ENCODE data around the gene SMOC1. TPM values are rescaled to one million over a fixed set of nuclear protein-coding genes. Genes with fewer than 3 reads are reported as not detected.

The SMOC1 gene
- total and polyA plus RNA-seq, 2 donors: 0.19 to 0.71 TPM

DNA sequence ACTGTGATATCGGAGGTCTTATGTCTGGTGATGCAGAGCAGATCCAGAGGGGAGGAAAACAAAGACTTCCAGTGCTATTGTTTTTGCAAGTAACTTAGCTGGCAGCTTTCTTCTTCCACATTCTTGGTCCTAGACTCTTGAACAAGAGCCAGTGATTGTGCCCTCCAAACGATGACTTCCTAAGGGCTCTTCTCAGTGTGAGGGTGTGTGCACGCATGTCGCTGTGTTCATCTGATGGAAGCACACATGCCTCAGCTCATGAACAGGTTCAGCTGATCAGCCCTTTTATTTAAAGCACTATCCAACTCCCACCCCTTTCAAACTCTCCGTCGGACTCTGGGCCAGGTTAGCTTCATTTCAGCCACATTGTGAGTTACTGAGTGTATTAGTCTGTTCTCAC, 59.5 kb downstream of the SMOC1 start:
- DNase-seq (ENCODE audit: low read depth in 6 of 9, low spot score in 9 of 9): no peak
- Histone ChIP-seq H3K4me1 (ENCODE audit: control insufficient read depth in 2 of 2, insufficient read depth in 2 of 2, low read length in 2 of 2) (no peaks in the 10 kb centered on the region), H3K9me3 (ENCODE audit: control insufficient read depth in 2 of 2, insufficient read depth in 1 of 2, low read length in 1 of 2) (no peaks in the 10 kb centered on the region), H3K4me3 (ENCODE audit: low read length in 2 of 2) (no peak overlapping the region), H3K36me3 (ENCODE audit: control insufficient read depth in 2 of 2, insufficient read depth in 2 of 2, low read length in 1 of 2) (no peaks in the 10 kb centered on the region), H3K27me3 (ENCODE audit: control insufficient read depth in 2 of 2, insufficient read depth in 1 of 2, low read length in 1 of 2) (peaks cover 0 to 29% of the 10 kb centered on the region in 2 donors), H3K27ac (ENCODE audit: low read depth in 1 of 2, low read length in 1 of 2) (no peak overlapping the region)
- 93% methylated on average over 6 of the region's 6 CpGs for WGBS

DNA sequence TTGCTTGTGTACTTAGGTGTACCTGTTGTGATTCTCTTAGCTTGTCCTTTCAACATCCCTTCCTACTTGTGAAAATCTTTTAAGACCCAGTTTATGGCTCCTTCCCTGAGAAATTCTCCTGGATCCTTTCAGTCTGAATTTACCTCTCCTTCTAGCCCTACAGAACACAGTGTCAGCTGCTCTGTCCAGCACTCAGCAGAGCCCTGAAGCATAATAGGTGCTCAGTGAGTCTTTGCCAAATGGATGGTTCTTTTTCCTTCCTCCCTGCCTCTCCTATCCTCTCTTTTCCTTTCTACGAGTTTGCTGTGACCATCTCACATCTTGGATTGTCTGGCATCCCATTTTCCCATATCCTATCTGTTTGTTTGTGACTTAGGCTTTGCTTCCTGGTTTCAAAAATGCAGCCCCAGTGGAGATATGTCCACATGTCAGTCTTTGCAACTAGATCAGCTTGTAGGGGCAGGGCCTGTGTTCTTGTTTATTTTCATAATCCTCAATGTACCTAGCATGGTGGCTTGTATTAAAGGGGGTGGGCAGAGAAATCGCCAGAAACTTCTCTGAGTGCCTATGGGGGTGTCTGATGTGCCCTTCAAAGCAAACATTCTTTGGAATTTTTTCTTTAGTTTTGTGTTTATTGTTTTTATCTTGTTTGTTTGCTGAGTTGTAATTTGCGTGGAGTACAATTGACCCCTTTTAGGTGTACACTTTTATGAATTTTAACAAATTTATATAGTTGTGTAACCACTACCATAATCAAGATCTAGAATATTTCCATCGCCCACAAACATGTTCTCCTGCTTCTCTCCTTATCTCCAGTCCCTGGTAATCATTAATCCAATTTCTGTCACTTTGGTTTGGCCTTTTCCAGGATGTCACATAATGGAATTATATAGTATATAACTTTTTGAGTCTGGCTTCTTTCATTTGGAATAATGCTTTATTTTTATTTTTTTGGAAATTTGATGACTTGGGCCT, 62.8 kb downstream of the SMOC1 start:
- Histone ChIP-seq H3K27me3 (ENCODE audit: control insufficient read depth in 2 of 2, insufficient read depth in 1 of 2, low read length in 1 of 2) (peaks cover 0 to 18% of the 10 kb centered on the region in 2 donors), H3K36me3 (ENCODE audit: control insufficient read depth in 2 of 2, insufficient read depth in 2 of 2, low read length in 1 of 2) (no peaks in the 10 kb centered on the region), H3K4me3 (ENCODE audit: low read length in 2 of 2) (no peak overlapping the region), H3K4me1 (ENCODE audit: control insufficient read depth in 2 of 2, insufficient read depth in 2 of 2, low read length in 2 of 2) (no peaks in the 10 kb centered on the region), H3K27ac (ENCODE audit: low read depth in 1 of 2, low read length in 1 of 2) (no peak overlapping the region), H3K9me3 (ENCODE audit: control insufficient read depth in 2 of 2, insufficient read depth in 1 of 2, low read length in 1 of 2) (no peaks in the 10 kb centered on the region)
- 70% methylated on average over 4 of the region's 4 CpGs for WGBS
- DNase-seq (ENCODE audit: low read depth in 6 of 9, low spot score in 9 of 9): no peak

DNA sequence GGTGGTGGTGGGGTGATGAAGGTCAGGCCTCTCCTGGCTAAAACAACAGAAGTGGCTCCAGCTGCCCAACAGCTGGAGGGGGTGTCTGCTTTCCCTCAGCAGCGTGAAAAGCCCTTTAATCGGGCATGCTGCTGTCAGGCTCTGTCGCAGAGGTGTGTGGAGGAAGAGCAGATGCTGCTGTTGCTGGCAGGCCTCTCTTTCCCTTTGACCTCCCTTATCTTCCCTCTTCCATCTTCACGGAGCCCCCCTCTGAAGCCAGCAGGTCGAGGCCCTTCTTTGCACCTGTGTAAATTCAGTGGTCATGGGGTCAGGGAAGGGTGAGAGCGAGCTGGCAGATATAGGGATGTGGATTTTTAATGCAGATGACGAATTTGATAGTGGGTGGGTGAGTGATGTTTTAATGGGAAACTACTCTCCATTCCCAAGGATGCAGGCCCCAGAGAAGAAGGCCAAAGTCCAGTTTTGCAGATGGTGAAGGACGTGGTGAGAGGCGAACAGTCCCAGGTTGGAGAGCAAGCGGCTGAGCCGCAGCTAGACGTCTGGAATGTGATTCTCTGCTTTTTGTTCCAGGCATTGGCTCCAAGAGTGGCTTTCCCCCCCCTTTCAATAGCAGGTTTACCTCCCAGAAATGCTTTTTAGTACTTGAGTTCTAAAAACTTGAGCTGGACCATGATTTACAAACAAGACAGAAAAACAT, 64.0 kb downstream of the SMOC1 start:
- H3K4me3 ChIP-seq (ENCODE audit: low read length in 2 of 2): no peak overlapping the region
- no peaks in the 10 kb centered on the region for H3K9me3 ChIP-seq (ENCODE audit: control insufficient read depth in 2 of 2, insufficient read depth in 1 of 2, low read length in 1 of 2)
- no peak overlapping the region for H3K27ac ChIP-seq (ENCODE audit: low read depth in 1 of 2, low read length in 1 of 2)
- peaks cover 0 to 13% of the 10 kb centered on the region in 2 donors for H3K27me3 ChIP-seq (ENCODE audit: control insufficient read depth in 2 of 2, insufficient read depth in 1 of 2, low read length in 1 of 2)
- 71% methylated on average over 12 of the region's 12 CpGs for WGBS
- H3K4me1 ChIP-seq (ENCODE audit: control insufficient read depth in 2 of 2, insufficient read depth in 2 of 2, low read length in 2 of 2): no peaks in the 10 kb centered on the region
- DNase-seq (ENCODE audit: low read depth in 6 of 9, low spot score in 9 of 9): no peak
- H3K36me3 ChIP-seq (ENCODE audit: control insufficient read depth in 2 of 2, insufficient read depth in 2 of 2, low read length in 1 of 2): no peaks in the 10 kb centered on the region

DNA sequence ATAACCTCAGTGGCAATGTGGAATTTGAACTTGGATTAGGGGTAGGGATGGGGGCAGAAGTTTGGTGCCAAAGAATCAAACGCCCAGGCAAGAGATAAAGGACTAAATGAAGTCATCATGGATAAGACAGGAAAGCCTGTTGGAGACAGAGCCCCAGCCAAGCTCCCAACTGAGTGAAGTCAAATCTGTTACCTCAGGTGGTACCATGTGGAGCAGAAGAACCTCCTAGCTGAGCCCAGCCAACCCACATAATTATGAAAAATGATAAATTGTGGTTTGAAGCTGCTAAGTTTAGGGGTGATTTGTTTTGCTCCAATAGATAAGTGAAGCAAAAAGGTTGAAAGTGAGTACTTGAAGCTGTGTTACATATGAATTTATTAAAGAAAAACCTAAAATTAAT, 66.1 kb downstream of the SMOC1 start:
- no peaks in the 10 kb centered on the region for H3K4me1 ChIP-seq (ENCODE audit: control insufficient read depth in 2 of 2, insufficient read depth in 2 of 2, low read length in 2 of 2)
- no peak for DNase-seq (ENCODE audit: low read depth in 6 of 9, low spot score in 9 of 9)
- no peak overlapping the region for H3K4me3 ChIP-seq (ENCODE audit: low read length in 2 of 2)
- peaks cover 0 to 11% of the 10 kb centered on the region in 2 donors for H3K27me3 ChIP-seq (ENCODE audit: control insufficient read depth in 2 of 2, insufficient read depth in 1 of 2, low read length in 1 of 2)
- H3K9me3 ChIP-seq (ENCODE audit: control insufficient read depth in 2 of 2, insufficient read depth in 1 of 2, low read length in 1 of 2): no peaks in the 10 kb centered on the region
- no peak overlapping the region for H3K27ac ChIP-seq (ENCODE audit: low read depth in 1 of 2, low read length in 1 of 2)
- 80% methylated on average over 1 of the region's 1 CpG for WGBS
- no peaks in the 10 kb centered on the region for H3K36me3 ChIP-seq (ENCODE audit: control insufficient read depth in 2 of 2, insufficient read depth in 2 of 2, low read length in 1 of 2)

DNA sequence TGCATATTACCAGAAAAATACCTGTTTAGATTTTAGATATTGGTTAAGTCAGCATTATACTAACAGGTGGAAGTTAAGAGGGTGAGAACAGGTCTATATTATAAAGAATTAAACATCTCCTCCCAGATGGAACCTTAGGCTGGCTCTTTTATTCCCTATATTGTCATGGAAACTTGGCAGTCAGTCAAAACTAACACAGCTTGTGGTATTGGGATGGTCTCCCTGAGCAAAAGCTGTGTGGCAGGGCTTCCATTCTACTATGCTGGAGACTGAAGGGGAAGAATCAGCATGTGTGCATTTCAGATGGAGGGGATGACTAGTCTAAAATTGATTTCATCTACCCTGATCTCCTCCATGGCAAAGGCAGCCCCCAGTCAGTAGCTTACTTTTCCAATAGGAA, 66.7 kb downstream of the SMOC1 start:
- Histone ChIP-seq H3K4me3 (ENCODE audit: low read length in 2 of 2) (no peak overlapping the region), H3K4me1 (ENCODE audit: control insufficient read depth in 2 of 2, insufficient read depth in 2 of 2, low read length in 2 of 2) (no peaks in the 10 kb centered on the region), H3K9me3 (ENCODE audit: control insufficient read depth in 2 of 2, insufficient read depth in 1 of 2, low read length in 1 of 2) (no peaks in the 10 kb centered on the region), H3K36me3 (ENCODE audit: control insufficient read depth in 2 of 2, insufficient read depth in 2 of 2, low read length in 1 of 2) (no peaks in the 10 kb centered on the region), H3K27ac (ENCODE audit: low read depth in 1 of 2, low read length in 1 of 2) (no peak overlapping the region), H3K27me3 (ENCODE audit: control insufficient read depth in 2 of 2, insufficient read depth in 1 of 2, low read length in 1 of 2) (peaks cover 0 to 10% of the 10 kb centered on the region in 2 donors)
- no peak for DNase-seq (ENCODE audit: low read depth in 6 of 9, low spot score in 9 of 9)

DNA sequence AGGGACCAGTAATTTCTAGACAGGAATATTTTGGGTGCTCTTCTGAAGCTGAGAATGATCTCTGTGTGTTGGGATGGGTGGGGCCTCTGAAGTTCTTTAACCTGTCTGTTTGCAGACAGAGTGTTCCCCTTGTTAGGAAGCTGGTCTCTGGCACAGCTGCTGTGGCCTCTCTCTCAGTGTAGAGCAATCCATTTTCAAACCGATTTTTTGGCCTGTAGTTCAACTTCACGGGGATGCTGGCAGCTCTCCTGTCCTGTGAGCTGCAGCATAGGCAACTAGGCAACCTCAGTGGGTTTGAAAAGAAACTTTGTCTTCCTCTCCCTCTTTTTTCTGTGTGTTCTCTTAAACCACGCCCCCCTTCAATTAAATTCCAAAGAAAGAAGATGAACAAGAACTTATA, 69.1 kb downstream of the SMOC1 start:
- H3K27ac ChIP-seq (ENCODE audit: low read depth in 1 of 2, low read length in 1 of 2): no peak overlapping the region

DNA sequence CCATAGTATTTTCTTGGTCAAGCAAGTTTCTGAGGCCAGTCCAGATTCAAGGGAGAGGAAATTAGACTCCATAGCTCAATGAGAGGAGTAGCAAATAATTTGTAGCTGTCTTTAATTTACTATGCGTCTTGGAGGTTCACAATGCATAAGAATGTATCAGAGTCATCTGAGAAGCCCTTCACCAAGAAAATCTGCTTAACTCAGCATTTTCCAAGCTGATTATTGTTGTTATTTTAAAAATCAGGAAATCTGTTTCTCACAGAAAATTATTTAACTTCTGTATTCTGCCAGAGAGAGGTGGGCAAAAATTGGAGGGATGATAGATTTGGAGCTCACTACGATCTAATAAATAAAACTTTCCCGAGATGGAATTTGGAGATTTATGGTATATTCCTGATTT, 72.0 kb downstream of the SMOC1 start:
- Histone ChIP-seq H3K4me3 (ENCODE audit: low read length in 2 of 2) (no peak overlapping the region), H3K27me3 (ENCODE audit: control insufficient read depth in 2 of 2, insufficient read depth in 1 of 2, low read length in 1 of 2) (peaks cover 0 to 7% of the 10 kb centered on the region in 2 donors), H3K4me1 (ENCODE audit: control insufficient read depth in 2 of 2, insufficient read depth in 2 of 2, low read length in 2 of 2) (no peaks in the 10 kb centered on the region), H3K27ac (ENCODE audit: low read depth in 1 of 2, low read length in 1 of 2) (no peak overlapping the region), H3K36me3 (ENCODE audit: control insufficient read depth in 2 of 2, insufficient read depth in 2 of 2, low read length in 1 of 2) (no peaks in the 10 kb centered on the region), H3K9me3 (ENCODE audit: control insufficient read depth in 2 of 2, insufficient read depth in 1 of 2, low read length in 1 of 2) (no peaks in the 10 kb centered on the region)
- WGBS: 97% methylated on average over 3 of the region's 3 CpGs
- DNase-seq (ENCODE audit: low read depth in 6 of 9, low spot score in 9 of 9): no peak

More for the DNA sequence above, 69.1 kb downstream of the SMOC1 start:
- WGBS: 89% methylated on average over 3 of the region's 3 CpGs
- no peaks in the 10 kb centered on the region for H3K4me1 ChIP-seq (ENCODE audit: control insufficient read depth in 2 of 2, insufficient read depth in 2 of 2, low read length in 2 of 2)
- no peaks in the 10 kb centered on the region for H3K36me3 ChIP-seq (ENCODE audit: control insufficient read depth in 2 of 2, insufficient read depth in 2 of 2, low read length in 1 of 2)
- DNase-seq (ENCODE audit: low read depth in 6 of 9, low spot score in 9 of 9): no peak
- H3K4me3 ChIP-seq (ENCODE audit: low read length in 2 of 2): no peak overlapping the region
- H3K9me3 ChIP-seq (ENCODE audit: control insufficient read depth in 2 of 2, insufficient read depth in 1 of 2, low read length in 1 of 2): no peaks in the 10 kb centered on the region
- H3K27me3 ChIP-seq (ENCODE audit: control insufficient read depth in 2 of 2, insufficient read depth in 1 of 2, low read length in 1 of 2): peaks cover 0 to 2% of the 10 kb centered on the region in 2 donors

DNA sequence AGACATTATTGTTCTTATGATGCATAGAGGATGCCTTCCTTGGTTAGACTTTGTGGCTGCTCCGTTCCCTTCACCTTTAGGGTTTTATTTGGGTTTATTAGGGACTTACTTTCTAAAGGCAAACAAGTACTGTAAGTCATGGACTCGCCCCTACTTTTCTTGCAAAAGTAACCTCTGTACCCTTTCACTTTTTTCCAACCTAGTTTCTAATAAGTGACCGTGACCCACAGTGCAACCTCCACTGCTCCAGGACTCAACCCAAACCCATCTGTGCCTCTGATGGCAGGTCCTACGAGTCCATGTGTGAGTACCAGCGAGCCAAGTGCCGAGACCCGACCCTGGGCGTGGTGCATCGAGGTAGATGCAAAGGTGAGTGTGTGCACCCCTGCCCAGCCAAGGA, 72.7 kb downstream of the SMOC1 start:
- H3K27me3 ChIP-seq (ENCODE audit: control insufficient read depth in 2 of 2, insufficient read depth in 1 of 2, low read length in 1 of 2): peaks cover 0 to 7% of the 10 kb centered on the region in 2 donors
- H3K9me3 ChIP-seq (ENCODE audit: control insufficient read depth in 2 of 2, insufficient read depth in 1 of 2, low read length in 1 of 2): no peaks in the 10 kb centered on the region
- H3K27ac ChIP-seq (ENCODE audit: low read depth in 1 of 2, low read length in 1 of 2): no peak overlapping the region
- H3K4me3 ChIP-seq (ENCODE audit: low read length in 2 of 2): no peak overlapping the region
- H3K36me3 ChIP-seq (ENCODE audit: control insufficient read depth in 2 of 2, insufficient read depth in 2 of 2, low read length in 1 of 2): no peaks in the 10 kb centered on the region
- H3K4me1 ChIP-seq (ENCODE audit: control insufficient read depth in 2 of 2, insufficient read depth in 2 of 2, low read length in 2 of 2): no peaks in the 10 kb centered on the region
- no peak for DNase-seq (ENCODE audit: low read depth in 6 of 9, low spot score in 9 of 9)
- 94% methylated on average over 9 of the region's 9 CpGs for WGBS

DNA sequence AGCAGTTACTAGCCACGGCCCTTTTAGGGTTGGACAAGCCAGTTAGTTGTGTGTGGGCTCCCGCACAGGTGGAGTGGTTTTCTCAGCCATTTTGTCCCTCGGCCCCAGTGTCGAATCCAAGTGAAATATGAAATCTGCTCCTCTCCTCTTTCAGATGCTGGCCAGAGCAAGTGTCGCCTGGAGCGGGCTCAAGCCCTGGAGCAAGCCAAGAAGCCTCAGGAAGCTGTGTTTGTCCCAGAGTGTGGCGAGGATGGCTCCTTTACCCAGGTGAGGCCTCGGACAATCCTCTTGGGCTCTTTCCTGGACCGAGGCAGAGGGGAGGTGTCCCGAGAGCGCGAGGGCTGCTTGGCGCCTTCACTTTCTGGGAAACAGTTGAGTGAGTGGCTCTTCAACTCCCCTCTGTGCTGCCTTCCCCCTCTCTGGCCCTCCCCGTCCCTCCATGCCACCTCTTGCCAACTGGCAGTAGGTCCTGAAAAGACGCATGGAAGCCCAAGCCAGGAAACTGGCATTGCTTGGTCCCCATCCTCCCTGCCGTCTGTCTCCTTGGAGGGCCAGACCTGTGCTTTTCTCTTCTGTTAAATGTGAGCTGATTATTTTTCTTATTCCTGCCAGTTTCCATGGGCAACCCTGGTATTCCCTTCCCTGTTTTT, 74.2 kb downstream of the SMOC1 start:
- WGBS: 93% methylated on average over 16 of the region's 16 CpGs
- Histone ChIP-seq H3K36me3 (ENCODE audit: control insufficient read depth in 2 of 2, insufficient read depth in 2 of 2, low read length in 1 of 2) (no peaks in the 10 kb centered on the region), H3K27me3 (ENCODE audit: control insufficient read depth in 2 of 2, insufficient read depth in 1 of 2, low read length in 1 of 2) (peaks cover 0 to 7% of the 10 kb centered on the region in 2 donors), H3K4me3 (ENCODE audit: low read length in 2 of 2) (no peak overlapping the region), H3K9me3 (ENCODE audit: control insufficient read depth in 2 of 2, insufficient read depth in 1 of 2, low read length in 1 of 2) (no peaks in the 10 kb centered on the region), H3K4me1 (ENCODE audit: control insufficient read depth in 2 of 2, insufficient read depth in 2 of 2, low read length in 2 of 2) (no peaks in the 10 kb centered on the region), H3K27ac (ENCODE audit: low read depth in 1 of 2, low read length in 1 of 2) (no peak overlapping the region)
- DNase-seq (ENCODE audit: low read depth in 6 of 9, low spot score in 9 of 9): no peak

Data from thymus (tissue), 11 donors.